Esophagus squamous epithelium (tissue), 4 donors: ENCODE measurements around the gene GPRC5B.

ENCODE experiments used
- POLR2A ChIP-seq, 4 donors: fragments of 450-650 bp; IDR thresholded peaks; one replicate each; pipeline ENCODE4 v1.6.1; 2017; ENCODE audit warnings: antibody characterized with exemption in 4 of 4, mild to moderate bottlenecking in 4 of 4, moderate library complexity in 3 of 4
- TF ChIP-seq, protein P1 (sequence below), 6 experiments: fragments of 450-650 bp in 4 of 6; fragments of 200-600 bp in 2 of 6; sonication (generic) in 2 of 6; IDR thresholded peaks; one replicate each; pipeline ENCODE4 v1.5.1; 2016 to 2019; ENCODE audit warnings: antibody characterized with exemption in 6 of 6, mild to moderate bottlenecking in 4 of 6, moderate library complexity in 4 of 6

DNA sequence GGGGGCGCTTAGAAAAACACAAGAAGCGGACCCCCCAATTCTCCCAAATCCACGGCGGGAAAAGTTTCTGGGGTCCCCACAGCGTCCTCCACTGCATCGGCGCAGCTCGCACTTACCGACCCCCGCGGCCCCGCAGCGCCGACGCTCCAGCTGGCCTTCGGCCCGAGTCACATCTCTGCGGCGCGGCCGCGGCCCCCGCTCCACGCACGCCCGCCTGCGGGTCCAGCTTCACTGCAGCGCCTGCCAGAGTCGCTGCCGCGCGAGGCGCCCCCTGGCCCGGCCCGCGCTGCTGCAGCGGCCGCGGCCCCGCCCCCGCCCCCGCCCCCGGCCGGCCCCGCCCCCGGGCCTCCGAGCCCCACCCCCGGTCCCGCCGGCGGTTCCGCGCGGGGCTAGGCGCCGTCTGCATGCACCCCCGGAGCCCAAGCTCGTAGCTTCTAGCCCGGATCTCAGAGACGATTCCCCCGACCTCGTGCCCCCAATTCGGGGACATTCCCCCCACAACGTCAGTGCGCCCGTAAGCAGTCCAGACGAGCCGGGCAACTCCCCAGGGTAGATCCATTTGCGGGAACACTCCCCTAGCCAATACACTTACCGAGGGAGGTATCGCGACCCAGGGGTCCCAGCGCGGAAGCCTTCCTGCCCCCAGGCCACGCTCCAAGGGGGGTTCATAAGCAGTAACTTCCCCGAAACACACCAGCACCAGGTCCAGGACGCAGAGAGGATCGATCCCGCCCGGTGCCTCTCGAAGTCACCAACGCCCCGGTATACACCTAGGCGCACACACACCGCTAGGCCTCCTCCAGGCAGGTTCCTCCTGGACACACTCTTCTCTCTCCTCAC, at the start of gene GPRC5B:
- TF ChIP-seq, protein P1, sequence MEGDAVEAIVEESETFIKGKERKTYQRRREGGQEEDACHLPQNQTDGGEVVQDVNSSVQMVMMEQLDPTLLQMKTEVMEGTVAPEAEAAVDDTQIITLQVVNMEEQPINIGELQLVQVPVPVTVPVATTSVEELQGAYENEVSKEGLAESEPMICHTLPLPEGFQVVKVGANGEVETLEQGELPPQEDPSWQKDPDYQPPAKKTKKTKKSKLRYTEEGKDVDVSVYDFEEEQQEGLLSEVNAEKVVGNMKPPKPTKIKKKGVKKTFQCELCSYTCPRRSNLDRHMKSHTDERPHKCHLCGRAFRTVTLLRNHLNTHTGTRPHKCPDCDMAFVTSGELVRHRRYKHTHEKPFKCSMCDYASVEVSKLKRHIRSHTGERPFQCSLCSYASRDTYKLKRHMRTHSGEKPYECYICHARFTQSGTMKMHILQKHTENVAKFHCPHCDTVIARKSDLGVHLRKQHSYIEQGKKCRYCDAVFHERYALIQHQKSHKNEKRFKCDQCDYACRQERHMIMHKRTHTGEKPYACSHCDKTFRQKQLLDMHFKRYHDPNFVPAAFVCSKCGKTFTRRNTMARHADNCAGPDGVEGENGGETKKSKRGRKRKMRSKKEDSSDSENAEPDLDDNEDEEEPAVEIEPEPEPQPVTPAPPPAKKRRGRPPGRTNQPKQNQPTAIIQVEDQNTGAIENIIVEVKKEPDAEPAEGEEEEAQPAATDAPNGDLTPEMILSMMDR (IDR thresholded peaks at IDR 0.05), result peak in 2 of 6 experiments; percentile 5 to 9
- TF ChIP-seq POLR2A (IDR thresholded peaks at IDR 0.05), result peak in 2 of 4 donors; percentile 25 to 47
